GM12801 (cell line): ENCODE measurements around the gene ANK3.

Experiments
- CTCF ChIP-seq: IDR thresholded peaks from one replicate; pipeline ENCODE4 v1.5.1; 2011; ENCODE audit warnings: control low read depth; ENCODE audit not compliant: insufficient read length; ENCODE audit errors: extremely low read depth

ANK3 gene

GRCh38 chr10:60289800-60290199 lies 99.9 kb downstream of the ANK3 start:
- TF ChIP-seq CTCF = no peak

GRCh38 chr10:60288256-60288655 lies 101.4 kb downstream of the ANK3 start:
- no peak for TF ChIP-seq CTCF

GRCh38 chr10:60286559-60286958 lies 103.1 kb downstream of the ANK3 start:
- TF ChIP-seq CTCF = no peak

- no peak for TF ChIP-seq CTCF
Measured at GRCh38 chr10:60283397-60283796, 106.3 kb downstream of the ANK3 start.

GRCh38 chr10:60282771-60283353 lies 106.8 kb downstream of the ANK3 start:
- TF ChIP-seq CTCF = no peak

- no peak for TF ChIP-seq CTCF
Measured at GRCh38 chr10:60281792-60282353, 107.8 kb downstream of the ANK3 start.

- TF ChIP-seq CTCF = no peak
Measured at GRCh38 chr10:60281331-60281730, 108.3 kb downstream of the ANK3 start.

- no peak for TF ChIP-seq CTCF
Measured at GRCh38 chr10:60280475-60280874, 109.2 kb downstream of the ANK3 start.
